GM21367 (cell line): ENCODE measurements around the gene BOC.

ENCODE experiments used
- ATAC-seq: cut with Tn5 transposase; IDR thresholded peaks from one replicate; pipeline ENCODE4 v1.9.1; 2021; ENCODE audit not compliant: unreplicated experiment

Gene BOC

DNA sequence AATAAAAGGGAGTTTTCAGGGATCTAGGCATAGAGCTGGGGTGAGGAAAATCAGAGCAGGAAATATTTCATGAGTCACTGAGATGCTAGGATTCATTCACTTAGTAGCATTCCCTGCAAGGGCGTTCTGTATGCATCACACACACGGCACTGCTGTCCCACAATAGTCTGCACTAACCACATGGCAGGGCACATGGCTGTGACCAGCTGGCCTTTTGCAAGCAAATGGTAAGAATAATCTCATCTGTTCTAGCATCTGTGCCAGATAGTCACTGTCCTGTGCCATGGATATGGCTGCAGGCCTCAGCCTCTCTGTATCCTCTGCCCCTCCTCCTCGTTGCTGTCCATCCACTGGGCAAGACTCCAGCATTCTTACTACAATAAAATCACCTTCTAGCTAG, 37.8 kb downstream of the BOC start:
- ATAC-seq = no peak

DNA sequence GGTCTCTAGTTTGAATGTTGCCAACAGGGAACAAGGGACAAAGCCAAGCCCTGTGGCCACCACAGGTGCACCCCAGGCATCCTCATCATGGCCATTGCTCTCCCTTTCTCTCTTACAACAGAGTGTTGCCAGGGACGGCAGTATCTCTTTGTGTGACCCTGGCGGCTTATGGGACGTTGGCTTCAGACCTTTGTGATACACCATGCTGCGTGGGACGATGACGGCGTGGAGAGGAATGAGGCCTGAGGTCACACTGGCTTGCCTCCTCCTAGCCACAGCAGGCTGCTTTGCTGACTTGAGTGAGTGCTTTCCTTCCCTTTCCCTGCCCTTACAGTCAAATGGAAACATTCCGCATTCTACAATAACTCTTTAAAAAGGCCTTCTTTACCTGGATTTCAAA, 38.2 kb downstream of the BOC start:
- no peak for ATAC-seq

DNA sequence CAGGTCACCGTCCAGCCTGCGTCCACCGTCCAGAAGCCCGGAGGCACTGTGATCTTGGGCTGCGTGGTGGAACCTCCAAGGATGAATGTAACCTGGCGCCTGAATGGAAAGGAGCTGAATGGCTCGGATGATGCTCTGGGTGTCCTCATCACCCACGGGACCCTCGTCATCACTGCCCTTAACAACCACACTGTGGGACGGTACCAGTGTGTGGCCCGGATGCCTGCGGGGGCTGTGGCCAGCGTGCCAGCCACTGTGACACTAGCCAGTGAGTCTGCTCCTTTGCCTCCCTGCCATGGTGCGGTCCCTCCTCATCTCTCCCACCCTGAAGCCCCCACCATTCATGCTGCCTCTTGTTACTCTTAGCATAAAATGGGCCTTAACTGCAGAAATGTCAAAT, 39.2 kb downstream of the BOC start:
- no peak for ATAC-seq

DNA sequence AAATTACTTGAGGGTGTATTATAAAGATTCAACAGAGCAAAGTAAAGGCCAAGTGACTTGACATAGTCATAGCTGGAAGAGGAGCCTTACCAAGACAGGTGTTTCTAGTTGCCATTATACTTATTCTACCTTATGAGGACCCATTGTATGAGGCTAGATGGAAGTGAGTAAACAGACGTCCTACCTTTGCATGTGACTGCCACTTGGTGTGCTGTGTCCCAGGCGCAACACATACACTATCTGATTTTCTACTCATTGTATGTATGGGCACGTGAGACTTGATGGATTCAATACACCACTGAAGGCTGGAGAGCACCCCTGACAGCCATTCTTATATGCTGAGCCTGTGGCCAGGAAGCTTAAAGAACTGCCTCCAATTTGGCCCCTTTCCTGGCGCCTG, 40.5 kb downstream of the BOC start:
- no peak for ATAC-seq

DNA sequence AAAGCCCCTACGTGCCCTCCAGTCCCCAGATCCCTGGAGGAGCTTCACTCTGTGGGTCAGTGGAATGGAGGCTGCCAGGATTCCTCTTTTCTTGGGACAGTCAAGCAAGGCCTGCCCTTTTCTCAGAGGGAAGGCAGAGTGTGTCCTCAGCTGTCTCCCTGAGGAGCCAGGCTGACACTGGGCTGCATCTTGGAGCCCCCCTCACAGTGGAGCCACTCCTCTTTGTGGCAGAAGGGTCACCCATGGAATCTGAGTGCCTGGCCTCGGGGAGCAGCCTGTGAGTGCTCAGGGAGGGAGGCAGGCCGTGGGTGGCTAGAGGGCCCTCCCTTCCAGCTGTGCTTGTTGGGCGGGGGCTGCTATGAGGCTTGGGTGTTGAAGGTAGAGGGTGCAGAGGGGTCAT, 41.2 kb downstream of the BOC start:
- ATAC-seq = no peak

DNA sequence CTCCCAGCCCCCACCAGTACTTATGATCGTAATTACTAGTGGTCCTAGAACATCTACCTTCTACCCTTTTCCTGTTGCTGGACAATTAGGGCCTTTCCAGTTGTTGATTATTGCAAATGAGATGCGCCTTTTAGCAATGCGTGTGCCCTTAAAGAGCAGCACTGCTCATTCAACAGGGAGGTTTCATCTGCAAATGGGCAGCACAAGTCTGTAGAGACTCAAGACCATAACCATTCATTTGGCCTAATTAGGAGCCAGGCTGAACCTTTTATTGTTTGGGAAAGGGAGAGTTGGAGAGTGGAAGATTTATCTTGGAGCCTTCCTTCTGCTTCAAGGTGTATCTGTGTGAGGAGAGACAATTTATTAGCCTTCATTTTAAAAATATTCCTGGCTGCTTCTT, 42.3 kb downstream of the BOC start:
- no peak for ATAC-seq

DNA sequence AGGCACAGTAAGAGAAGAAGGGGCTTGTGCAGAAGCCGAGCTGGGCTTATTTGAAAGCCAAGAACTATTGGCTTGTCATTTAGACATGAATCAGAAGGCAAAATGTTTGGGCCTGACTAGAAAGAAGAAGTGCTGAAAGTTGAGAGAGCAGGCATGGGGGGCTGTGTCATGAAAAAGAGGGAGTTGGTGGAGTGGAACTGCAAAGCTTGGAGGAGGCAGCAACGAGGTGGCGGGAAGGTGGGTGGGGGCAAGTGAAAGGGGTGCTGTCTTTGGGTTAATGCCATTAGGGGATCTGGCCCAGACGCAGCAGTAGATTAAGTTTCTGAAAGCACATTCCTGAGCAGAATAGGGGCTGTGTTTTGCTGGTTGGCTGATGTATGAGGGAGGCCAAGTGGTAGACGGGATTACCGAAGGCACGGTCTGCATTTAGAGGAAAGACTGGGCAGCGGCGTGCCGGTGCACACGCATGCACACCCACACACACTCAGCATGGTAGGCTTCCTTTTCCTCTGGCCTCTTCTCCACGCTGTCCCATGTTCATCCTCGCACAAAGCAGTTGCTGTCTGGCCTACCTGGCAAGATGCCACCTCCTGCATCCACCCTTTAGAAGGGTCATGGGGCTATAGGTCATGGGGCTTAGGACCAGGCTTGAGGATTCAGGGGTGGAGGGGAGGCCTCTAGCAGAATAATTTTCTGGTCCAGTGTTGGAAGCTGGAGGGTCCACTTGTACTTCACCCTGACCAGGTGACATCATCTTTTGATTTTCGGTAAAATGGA, 43.0 kb downstream of the BOC start:
- ATAC-seq = no peak

DNA sequence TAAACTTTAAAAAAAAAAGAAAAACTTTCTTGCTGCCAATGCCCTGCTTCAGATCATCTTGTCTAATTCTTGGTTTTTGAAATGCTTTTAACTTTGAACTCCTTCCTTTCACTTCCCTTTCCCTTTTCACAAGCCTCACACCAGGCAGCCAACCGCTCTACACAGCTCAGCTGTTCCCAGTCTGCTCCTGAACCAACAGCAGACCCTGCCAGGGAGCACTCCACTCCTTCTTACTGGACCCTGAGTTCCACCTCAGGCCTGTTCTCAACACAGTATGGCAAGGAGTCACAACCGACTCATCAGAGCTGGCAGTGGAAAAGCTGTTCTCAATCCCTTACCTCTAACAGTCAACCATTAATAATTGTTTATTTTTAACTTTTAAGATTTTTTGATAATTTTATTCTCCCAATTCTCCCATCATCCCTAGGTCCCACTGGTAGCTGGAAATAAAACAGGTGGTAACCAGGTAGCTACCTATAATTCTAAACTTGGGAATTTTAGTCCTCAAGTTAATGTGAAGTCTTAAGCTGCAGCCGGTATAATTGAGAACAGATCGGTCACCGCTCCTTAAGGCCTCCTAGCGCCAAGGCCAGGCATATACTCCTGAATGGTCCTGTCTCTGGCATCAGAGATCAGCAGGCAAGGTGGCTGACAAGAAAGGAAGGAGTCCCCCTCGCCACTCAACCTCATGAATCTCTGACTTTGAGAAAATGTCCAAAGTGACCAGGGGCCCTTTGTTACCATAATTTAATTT, 43.9 kb downstream of the BOC start:
- no peak for ATAC-seq

DNA sequence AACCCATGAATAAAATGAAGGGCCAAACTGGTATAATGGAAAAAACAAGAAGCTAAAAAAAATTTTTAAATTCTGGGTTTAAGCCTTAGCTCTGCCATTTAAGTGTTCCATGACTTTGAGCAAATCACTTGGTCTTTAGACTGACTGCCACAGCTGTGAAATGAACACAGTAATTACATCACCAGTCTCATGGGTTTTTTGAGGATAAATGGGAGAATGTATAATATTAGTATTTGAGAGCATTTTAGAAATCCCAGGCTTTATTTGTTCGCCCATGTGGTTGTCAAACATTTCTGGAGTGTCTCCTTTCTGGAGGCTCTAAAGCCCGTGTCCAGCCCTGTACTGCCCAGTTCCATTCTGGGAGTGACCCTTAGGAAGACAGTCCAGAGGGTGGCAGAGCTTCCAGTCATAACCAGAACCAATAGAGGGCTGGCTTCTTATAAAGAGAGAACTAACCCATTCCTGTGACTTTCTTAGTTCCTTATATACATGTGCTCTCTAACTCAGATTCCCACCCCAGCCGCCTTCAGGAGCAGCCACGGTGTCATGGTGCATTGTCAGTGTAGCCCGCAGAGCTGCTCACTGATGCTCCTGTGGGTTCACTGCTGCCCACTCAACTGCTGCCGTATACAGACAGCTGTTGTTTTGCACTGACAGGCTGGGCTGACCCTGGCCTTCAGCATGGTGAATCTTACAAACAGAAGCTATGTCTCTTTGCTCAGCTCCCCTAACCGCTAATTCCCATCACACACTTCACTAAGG, 44.7 kb downstream of the BOC start:
- ATAC-seq = no peak

DNA sequence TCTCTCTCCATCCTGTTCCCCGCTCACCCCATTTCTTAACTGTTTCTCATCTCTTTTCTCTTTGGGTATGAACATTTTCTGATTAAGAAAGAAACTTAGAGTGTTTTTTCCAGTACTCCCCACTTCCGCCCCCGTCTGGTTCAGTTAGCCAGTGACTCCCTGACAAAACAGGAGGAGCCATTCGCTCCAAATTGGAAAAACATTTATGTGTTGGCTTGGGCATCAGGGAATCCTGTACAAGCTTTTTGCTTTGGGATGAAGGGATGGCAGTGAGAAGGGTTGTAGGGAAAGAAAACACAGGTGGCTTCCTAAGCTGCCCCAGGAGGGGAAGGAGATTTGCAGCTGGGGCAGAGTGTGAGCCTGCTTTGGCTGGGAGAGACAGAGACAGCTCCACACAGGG, 47.0 kb downstream of the BOC start:
- no peak for ATAC-seq

DNA sequence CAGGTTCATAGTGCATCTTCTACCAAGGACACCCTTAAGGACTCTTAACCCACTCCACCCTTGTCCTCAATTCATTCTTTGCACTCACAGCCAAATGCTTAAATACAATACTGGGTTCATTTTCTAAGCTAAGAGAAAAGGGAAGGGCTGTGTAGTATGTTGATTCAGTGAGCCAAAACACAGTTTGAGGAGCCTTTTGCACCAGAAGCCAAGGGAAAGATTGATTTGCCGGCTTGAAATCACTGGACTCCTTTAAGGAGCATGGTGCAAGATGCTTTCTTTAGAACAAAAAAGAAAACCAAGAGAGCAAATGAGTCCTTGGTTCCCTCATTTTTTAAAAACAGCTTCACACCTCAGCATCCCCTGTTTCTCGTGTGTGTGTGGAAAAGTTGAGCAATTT, 47.8 kb downstream of the BOC start:
- no peak for ATAC-seq

DNA sequence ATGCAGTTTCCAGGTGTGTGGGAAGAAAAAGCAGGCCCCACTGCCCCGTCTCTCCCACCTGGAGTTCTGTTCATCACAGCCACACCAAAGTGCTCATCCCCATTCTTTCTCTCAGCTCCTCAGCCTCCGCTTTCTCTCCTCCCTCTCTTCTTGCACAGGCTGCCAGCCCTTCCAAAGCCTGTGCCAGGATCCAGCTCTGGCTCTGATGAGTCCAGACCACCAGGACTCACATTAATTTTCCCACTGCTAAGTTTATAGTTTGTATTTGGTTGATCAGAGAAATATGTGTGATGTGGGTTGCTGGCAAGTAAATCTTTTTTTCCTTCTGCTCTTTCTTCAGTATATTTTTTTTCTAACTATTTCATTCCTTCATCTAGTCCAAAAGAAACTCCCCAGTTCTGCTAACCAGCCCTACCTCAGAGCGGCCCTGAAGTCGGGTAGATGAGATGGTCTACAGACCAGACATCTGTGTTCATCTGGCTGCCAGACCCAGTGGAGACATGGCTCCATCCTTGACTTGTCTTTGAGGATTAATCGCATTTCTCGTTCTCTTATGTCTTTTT, 49.8 kb downstream of the BOC start:
- no peak for ATAC-seq

DNA sequence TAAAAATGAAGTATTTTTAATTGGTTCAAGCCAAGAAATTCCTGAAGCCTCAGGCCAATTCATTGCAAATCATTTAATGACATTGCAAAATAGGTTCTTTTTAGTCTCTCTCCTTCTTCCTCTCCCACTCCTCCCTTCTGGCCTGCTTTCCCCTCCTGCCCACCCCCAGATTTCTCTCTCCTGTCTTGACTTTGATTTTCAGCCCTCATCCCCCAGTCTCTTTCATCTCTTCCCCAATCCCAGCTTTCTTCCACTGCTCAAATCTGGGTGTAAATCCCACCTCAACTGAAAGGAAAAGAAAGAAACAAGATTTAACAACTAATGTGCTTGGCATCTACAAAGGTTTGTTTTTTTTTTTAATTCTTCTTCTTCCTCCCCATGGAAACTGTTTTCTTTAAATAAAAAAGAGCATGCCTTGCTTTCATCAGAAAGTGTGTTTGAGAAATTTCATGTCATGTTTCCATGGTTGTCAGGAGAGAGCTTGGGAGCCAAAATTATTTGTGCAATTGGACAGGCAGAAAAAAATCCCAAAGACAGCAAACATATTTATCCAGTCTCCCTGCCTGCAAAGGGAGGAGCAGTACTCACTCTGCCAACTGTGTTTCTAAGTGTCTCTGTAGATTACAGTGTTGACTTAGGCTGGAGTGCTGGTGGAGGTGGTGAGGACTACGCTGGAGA, 50.4 kb downstream of the BOC start:
- no peak for ATAC-seq

DNA sequence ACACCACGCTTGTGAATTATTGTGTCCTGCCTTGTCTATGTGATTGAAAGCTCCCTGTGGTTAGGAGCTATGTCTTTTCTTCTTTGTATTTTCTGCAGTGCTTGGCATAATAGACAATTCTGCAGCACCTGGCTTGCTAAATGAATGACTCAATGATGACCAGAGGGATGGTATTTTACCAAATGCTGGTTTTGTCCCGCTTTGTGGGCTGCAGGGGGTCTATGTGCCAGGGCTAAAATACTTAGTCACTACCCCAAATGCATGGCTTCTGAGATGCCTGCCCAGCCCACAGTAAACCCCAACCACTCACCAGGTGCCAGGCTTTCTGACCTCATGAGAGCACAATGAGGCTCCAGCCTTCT, 50.9 kb downstream of the BOC start:
- no peak for ATAC-seq

DNA sequence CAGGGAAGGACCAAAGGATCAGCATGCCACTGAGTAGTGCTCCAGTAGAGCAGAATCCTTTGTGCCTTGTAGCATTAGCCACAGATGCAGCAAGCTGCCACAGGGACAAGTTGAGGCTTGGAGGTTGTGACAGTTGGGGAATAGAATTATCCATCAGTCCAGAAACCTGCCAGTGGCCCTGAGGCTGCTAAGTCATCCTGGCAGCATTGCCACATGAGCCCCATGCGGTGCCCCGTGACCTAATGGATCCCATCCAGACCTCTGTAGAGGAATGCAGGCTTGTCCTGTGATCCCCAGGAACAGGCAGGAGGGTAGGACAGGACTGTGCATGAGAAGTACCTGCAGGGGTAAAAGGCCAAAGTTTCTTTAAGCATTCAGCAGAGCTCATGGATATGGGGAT, 51.7 kb downstream of the BOC start:
- no peak for ATAC-seq

DNA sequence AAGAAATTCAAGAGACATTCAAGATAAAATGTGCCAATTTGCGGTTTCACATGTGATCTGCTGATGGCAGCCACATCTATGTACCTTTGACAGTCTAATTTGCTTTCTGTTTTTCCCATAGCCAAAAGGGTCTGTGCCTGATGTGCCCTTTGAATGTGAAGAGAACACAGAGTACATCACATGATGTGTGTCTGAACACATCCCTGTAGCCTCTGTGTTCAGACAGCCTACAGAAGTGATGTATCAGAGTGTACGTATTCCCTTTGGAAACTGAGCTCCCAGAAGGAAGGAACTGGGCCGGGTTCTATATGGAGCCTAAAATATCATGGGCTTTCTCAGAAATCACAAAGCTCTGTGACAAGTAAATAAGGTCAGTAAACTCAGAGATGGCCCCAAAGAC, 52.4 kb downstream of the BOC start:
- ATAC-seq = no peak

DNA sequence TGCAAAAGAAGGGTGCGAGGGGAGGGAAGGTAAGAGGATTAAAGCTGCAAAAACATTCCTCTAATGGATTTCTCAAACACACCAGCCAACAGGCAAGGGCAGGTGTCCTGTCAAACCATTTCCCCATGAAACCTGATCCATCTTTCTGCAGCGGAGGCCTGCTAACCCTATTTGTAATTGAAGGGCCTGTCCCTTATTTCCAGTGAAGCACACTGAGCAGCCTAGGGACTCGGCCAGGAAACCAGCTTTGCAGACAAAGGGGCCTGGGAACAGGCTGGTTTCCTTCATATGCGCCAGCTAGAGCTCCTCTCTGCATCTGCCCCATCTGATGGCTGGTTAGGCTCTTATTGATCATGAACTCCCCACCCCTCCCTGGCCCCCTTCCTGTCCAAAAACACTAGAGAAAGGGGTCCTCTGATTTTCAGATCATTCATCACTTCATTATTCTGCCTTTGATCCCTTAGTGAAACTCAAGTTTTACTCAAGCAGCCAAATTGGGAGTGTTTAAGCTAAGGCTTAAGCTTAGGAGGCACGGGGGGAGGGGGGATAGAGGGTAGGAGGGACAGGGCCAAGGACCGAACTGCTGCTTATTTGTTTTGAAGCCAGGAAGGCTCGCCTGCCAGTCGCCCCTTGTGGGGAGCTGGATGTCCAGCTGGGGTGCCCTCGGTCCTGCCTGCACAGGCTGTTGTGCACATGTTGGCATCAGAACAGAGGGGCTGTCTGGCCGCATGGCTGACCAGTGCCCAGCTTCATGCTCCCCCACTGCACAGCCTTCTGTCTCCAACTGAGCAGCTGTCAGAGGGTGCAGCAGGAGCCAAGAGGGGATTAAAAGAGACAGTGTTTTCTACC, 53.1 kb downstream of the BOC start:
- ATAC-seq = no peak

DNA sequence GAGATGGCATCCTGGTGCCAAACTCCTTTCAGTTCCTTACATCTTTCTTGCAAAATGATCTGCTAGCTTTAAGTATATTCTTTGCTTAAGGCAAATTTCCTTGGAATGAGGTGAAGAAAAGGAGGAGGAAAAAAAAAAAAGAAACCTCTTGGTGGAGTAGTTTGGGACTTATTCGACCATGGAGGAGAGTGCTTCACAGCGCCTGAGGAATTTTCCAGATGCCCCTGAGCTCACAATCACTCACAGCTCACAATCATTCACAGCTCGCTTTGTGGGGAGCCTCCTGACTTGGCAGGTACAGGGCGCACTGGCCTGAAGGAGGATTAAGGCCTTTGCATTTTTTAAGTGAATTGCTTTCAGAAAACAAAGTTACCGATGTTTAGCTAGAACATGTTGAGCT, 53.9 kb downstream of the BOC start:
- ATAC-seq = no peak

DNA sequence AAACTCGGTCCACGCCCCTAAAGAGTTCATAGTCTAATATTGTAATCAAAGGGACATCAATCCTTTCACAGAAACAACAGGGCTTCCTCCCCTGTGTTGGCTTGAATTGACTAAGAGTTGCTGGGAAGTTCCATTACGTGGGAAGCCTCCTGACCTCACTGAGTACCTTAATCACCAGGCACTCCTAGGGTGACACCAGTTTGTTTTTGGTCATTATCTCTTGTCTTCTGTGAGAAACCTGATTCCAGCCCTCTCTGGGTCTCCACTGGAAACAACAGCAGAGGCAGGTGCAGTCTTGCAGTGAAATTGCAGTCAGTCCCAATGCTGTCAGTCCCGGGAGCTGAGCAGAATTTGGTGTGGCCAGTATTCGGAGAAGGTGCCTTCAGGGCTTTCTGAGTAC, 55.4 kb downstream of the BOC start:
- ATAC-seq = no peak

DNA sequence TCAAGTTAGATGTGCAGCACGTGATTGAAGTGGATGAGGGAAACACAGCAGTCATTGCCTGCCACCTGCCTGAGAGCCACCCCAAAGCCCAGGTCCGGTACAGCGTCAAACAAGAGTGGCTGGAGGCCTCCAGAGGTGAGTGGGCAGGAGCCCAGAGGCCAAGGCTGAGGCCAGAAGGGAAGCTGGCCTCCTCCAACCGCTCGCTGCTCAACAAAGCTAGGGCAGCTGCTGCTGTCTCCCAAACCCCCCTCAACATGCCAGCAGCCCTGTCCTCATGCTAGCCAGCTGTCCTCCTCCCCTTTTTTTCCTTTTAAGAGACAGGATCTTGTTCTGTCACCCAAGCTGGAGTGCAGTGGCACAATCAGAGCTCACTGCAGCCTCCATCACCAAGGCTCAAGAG, 57.0 kb downstream of the BOC start:
- ATAC-seq = no peak
